NCI-H2081 (cell line): Measurements from ENCODE around the gene TAF15.

Experiments
- DNase-seq, 2 experiments: peaks; one replicate each; lab custom pipeline; 2025; lab: John Stamatoyannopoulos, UW

TAF15 gene

GRCh38 chr17:35808962-35809854 lies at the start of gene TAF15:
TSS of gene TAF15 (plus strand) at chr17:35809484. CDS start at chr17:35809570, 86 bp downstream.
- DNase-seq = peak; percentile 99

GRCh38 chr17:35760587-35760986 lies 48.7 kb upstream of the TAF15 start, which contains the start of gene C17orf50:
TSS of gene C17orf50 (plus strand) at chr17:35760887. CDS start at chr17:35760942, 55 bp downstream.
- DNase-seq = no peak

GRCh38 chr17:35761601-35762000 lies 47.7 kb upstream of the TAF15 start:
- DNase-seq = no peak

GRCh38 chr17:35763767-35764122 lies 45.5 kb upstream of the TAF15 start:
- no peak for DNase-seq

GRCh38 chr17:35764123-35764991 lies 44.9 kb upstream of the TAF15 start:
- peak; percentile 93 to 95 for DNase-seq

GRCh38 chr17:35765086-35765710 lies 44.1 kb upstream of the TAF15 start:
- no peak for DNase-seq

- DNase-seq = no peak
Measured at GRCh38 chr17:35765756-35766488, 43.4 kb upstream of the TAF15 start.

GRCh38 chr17:35766489-35766877 lies 42.8 kb upstream of the TAF15 start:
- DNase-seq = no peak

- DNase-seq = no peak
Measured at GRCh38 chr17:35766903-35767510, 42.3 kb upstream of the TAF15 start.

- no peak for DNase-seq
Measured at GRCh38 chr17:35768797-35769196, 40.5 kb upstream of the TAF15 start.

- DNase-seq = no peak
Measured at GRCh38 chr17:35769895-35770486, 39.3 kb upstream of the TAF15 start.

- DNase-seq = no peak
Measured at GRCh38 chr17:35773129-35773528, 36.2 kb upstream of the TAF15 start.

GRCh38 chr17:35773679-35774425 lies 35.4 kb upstream of the TAF15 start:
- DNase-seq = no peak

- no peak for DNase-seq
Measured at GRCh38 chr17:35774499-35774898, 34.8 kb upstream of the TAF15 start.

GRCh38 chr17:35775039-35775438 lies 34.2 kb upstream of the TAF15 start:
- no peak for DNase-seq

GRCh38 chr17:35775583-35775982 lies 33.7 kb upstream of the TAF15 start:
- DNase-seq = no peak

- DNase-seq = no peak
Measured at GRCh38 chr17:35778641-35779196, 30.6 kb upstream of the TAF15 start.

GRCh38 chr17:35780950-35781349 lies 28.3 kb upstream of the TAF15 start:
- DNase-seq = no peak

GRCh38 chr17:35784895-35785294 lies 24.4 kb upstream of the TAF15 start:
- DNase-seq = no peak

GRCh38 chr17:35786941-35787432 lies 22.3 kb upstream of the TAF15 start:
- no peak for DNase-seq
